H9 (cell line): Measurements from ENCODE around the gene OR6F1. TPM values are rescaled to one million over a fixed set of nuclear protein-coding genes. Genes with fewer than 3 reads are reported as not detected.

Experiments used
- DNase-seq: peaks from one replicate; pipeline ENCODE4 v3.0.0-alpha.2; 2017
- H2AFZ ChIP-seq: one replicate; pipeline ENCODE4 v1.6.1; 2013; ENCODE audit warnings: mild to moderate bottlenecking, low read length, control low read depth, moderate library complexity
- H2AK5ac ChIP-seq: 2 replicates; pipeline ENCODE4 v1.6.1; 2013; ENCODE audit warnings: low read length, control low read depth, mixed read lengths; ENCODE audit not compliant: insufficient read length
- H2BK120ac ChIP-seq: one replicate; pipeline ENCODE4 v1.6.1; 2013; ENCODE audit warnings: low read depth, mild to moderate bottlenecking, low read length, control low read depth, inconsistent platforms; ENCODE audit not compliant: poor library complexity, severe bottlenecking
- H2BK12ac ChIP-seq: 2 replicates; pipeline ENCODE4 v1.6.1; 2013; ENCODE audit warnings: low read length, control low read depth, mixed read lengths, low read depth; ENCODE audit not compliant: insufficient read length
- H2BK15ac ChIP-seq: 2 replicates; pipeline ENCODE4 v1.6.1; 2013; ENCODE audit warnings: low read depth, low read length, control low read depth
- H2BK20ac ChIP-seq: one replicate; pipeline ENCODE4 v1.6.1; 2013; ENCODE audit warnings: low read depth, mild to moderate bottlenecking, low read length, control low read depth, inconsistent platforms; ENCODE audit not compliant: poor library complexity, severe bottlenecking
- H2BK5ac ChIP-seq: 2 replicates; pipeline ENCODE4 v1.6.1; 2013; ENCODE audit warnings: low read length, control low read depth, mixed read lengths; ENCODE audit not compliant: insufficient read length
- H3K14ac ChIP-seq: 2 replicates; pipeline ENCODE4 v1.6.1; 2013; ENCODE audit warnings: low read length, control low read depth; ENCODE audit not compliant: insufficient read depth
- H3K18ac ChIP-seq: 2 replicates; pipeline ENCODE4 v1.6.1; 2013; ENCODE audit warnings: low read depth, mild to moderate bottlenecking, mixed read lengths, low read length, control low read depth; ENCODE audit not compliant: insufficient read length
- H3K23ac ChIP-seq: 2 replicates; pipeline ENCODE4 v1.6.1; 2013; ENCODE audit warnings: low read length, control low read depth, mixed read lengths, low read depth; ENCODE audit not compliant: insufficient read length
- H3K23me2 ChIP-seq: 2 replicates; pipeline ENCODE4 v1.6.1; 2013; ENCODE audit warnings: low read depth, mild to moderate bottlenecking, mixed read lengths, low read length, control low read depth; ENCODE audit not compliant: insufficient read length, poor library complexity, severe bottlenecking
- H3K27ac ChIP-seq: 2 replicates; pipeline ENCODE4 v1.5.1; 2013; ENCODE audit warnings: low read length, control low read depth, mixed read lengths, low read depth; ENCODE audit not compliant: insufficient read length
- H3K27me3 ChIP-seq: 2 replicates; pipeline ENCODE4 v1.6.1; 2013; ENCODE audit warnings: low read length, control low read depth, inconsistent platforms; ENCODE audit not compliant: insufficient read depth
- H3K4ac ChIP-seq: 2 replicates; pipeline ENCODE4 v1.6.1; 2013; ENCODE audit warnings: low read depth, mild to moderate bottlenecking, control low read depth, inconsistent platforms, low read length, moderate library complexity
- H3K4me1 ChIP-seq: 2 replicates; pipeline ENCODE4 v1.6.1; 2013; ENCODE audit warnings: low read length, control low read depth, inconsistent platforms; ENCODE audit not compliant: insufficient read depth
- H3K4me2 ChIP-seq: 2 replicates; pipeline ENCODE4 v1.6.1; 2013; ENCODE audit warnings: low read length, control low read depth, mixed read lengths; ENCODE audit not compliant: insufficient read length, insufficient read depth
- H3K56ac ChIP-seq: 2 replicates; pipeline ENCODE4 v1.6.1; 2013; ENCODE audit warnings: low read depth, mild to moderate bottlenecking, mixed read lengths, low read length, control low read depth; ENCODE audit not compliant: insufficient read length
- H3K79me1 ChIP-seq: 2 replicates; pipeline ENCODE4 v1.6.1; 2013; ENCODE audit warnings: low read depth, mild to moderate bottlenecking, moderate library complexity, low read length, control low read depth, inconsistent platforms; ENCODE audit not compliant: insufficient read depth, poor library complexity, severe bottlenecking
- H3K79me2 ChIP-seq: 2 replicates; pipeline ENCODE4 v1.6.1; 2013; ENCODE audit warnings: low read length, control low read depth, inconsistent platforms; ENCODE audit not compliant: insufficient read depth
- H3K9ac ChIP-seq: 2 replicates; pipeline ENCODE4 v1.6.1; 2013; ENCODE audit warnings: low read length, control low read depth, mixed read lengths; ENCODE audit not compliant: insufficient read length; ENCODE audit errors: extremely low read depth
- H3K9me3 ChIP-seq: one replicate; pipeline ENCODE4 v1.6.1; 2013; ENCODE audit warnings: low read depth, low read length, inconsistent platforms; ENCODE audit not compliant: control insufficient read depth
- H3T11ph ChIP-seq: one replicate; pipeline ENCODE4 v1.6.1; 2013; ENCODE audit warnings: mild to moderate bottlenecking, low read length, control low read depth, inconsistent platforms
- H4K20me1 ChIP-seq: one replicate; pipeline ENCODE4 v1.6.1; 2013; ENCODE audit not compliant: control insufficient read depth, insufficient read length, insufficient read depth
- H4K5ac ChIP-seq: 2 replicates; pipeline ENCODE4 v1.6.1; 2013; ENCODE audit warnings: low read depth, mild to moderate bottlenecking, mixed read lengths, low read length, control low read depth; ENCODE audit not compliant: insufficient read length
- H4K8ac ChIP-seq: replicated peaks from 2 replicates; pipeline ENCODE4 v1.6.1; 2013; ENCODE audit warnings: low read length, control low read depth, mixed read lengths, low read depth; ENCODE audit not compliant: insufficient read length
- H4K91ac ChIP-seq: 2 replicates; pipeline ENCODE4 v1.6.1; 2013; ENCODE audit warnings: low read depth, mild to moderate bottlenecking, moderate library complexity, mixed read lengths, low read length, control low read depth; ENCODE audit not compliant: insufficient read length
- H3K27ac Mint-ChIP-seq, 3 experiments: 2 replicates in 2 of 3; 3 replicates in 1 of 3; pipeline ENCODE4 v1.8.0; 2020 to 2021; ENCODE audit warnings: mixed read lengths in 3 of 3, mild to moderate bottlenecking in 1 of 3, moderate library complexity in 1 of 3
- H3K27me3 Mint-ChIP-seq: 2 replicates; pipeline ENCODE4 v1.8.0; 2021; ENCODE audit warnings: low read depth, mild to moderate bottlenecking, moderate library complexity, mixed read lengths
- H3K36me3 Mint-ChIP-seq, 3 experiments: 2 replicates in 2 of 3; 3 replicates in 1 of 3; pipeline ENCODE4 v1.8.0; 2020 to 2021; ENCODE audit warnings: low read depth in 3 of 3, mixed read lengths in 3 of 3; ENCODE audit not compliant: insufficient read depth in 1 of 3
- H3K4me1 Mint-ChIP-seq, 2 experiments: 2 replicates each; pipeline ENCODE4 v1.8.0; 2020; ENCODE audit warnings: mixed read lengths in 2 of 2
- H3K4me3 Mint-ChIP-seq, 2 experiments: 2 replicates in 1 of 2; 3 replicates in 1 of 2; pipeline ENCODE4 v1.8.0; 2020 to 2021; ENCODE audit warnings: mild to moderate bottlenecking in 2 of 2, mixed read lengths in 2 of 2, moderate library complexity in 1 of 2
- H3K9me3 Mint-ChIP-seq, 2 experiments: 2 replicates in 1 of 2; 3 replicates in 1 of 2; pipeline ENCODE4 v1.8.0; 2020; ENCODE audit warnings: mild to moderate bottlenecking in 2 of 2, mixed read lengths in 2 of 2, moderate library complexity in 1 of 2
- WGBS: extraction: QIAGEN DNeasy Blood & Tissue Kit; methylation state at CpG from one replicate; pipeline ENCODE4 v1.1.7; 2013; ENCODE audit warnings: missing lambda C conversion rate, low lambda C conversion rate, mixed read lengths; ENCODE audit not compliant: insufficient read length; ENCODE audit errors: extremely low coverage; 5-methylcytosine and 5-hydroxymethylcytosine counted together
- total RNA-seq: library from RNA; stranded (reverse); gene quantifications from 2 replicates; pipeline ENCODE4 v1.2.1, GENCODE V29; 2021
- TF ChIP-seq, protein P1 (sequence below): fragments of 200-600 bp; sonication (generic); conservative IDR thresholded peaks from 3 replicates; pipeline ENCODE4 v1.8.0; 2021; ENCODE audit warnings: antibody characterized with exemption, mild to moderate bottlenecking

The OR6F1 gene
- total RNA-seq, 1 experiment from 2014 or later, result not detected

DNA sequence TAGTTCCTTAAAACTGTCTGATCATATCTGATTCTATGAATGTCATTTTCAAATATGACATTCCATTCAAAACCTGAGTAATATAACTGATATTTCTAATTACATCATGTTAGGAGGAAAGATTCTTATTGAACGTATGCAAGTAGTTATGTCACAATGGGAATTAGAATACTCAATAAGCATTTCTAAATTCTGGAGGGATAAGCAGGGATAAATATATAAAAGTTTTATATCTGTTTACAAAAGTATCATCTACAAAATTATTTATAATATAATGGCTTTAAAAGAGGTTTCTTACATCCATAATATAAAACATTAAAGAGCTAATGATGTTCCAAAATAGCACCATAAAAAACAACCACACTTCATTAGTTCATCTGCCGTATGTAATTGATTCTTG lies 31.6 kb upstream of the OR6F1 start, which contains the start of gene OR14A2:
Gene OR14A2, minus strand, starts transcription at position 101 of the 400 bp plus-strand sequence.
- H3K4ac ChIP-seq, result no peak within 1 kb of the TSS
- H3K23ac ChIP-seq, result no peak within 1 kb of the TSS
- H4K5ac ChIP-seq, result no peak within 1 kb of the TSS
- no peak within 1 kb of the TSS for H3K18ac ChIP-seq
- no peak within 1 kb of the TSS for H3K4me2 ChIP-seq
- peaks cover 13% of the 10 kb centered on the region for H3K9me3 ChIP-seq
- H3K14ac ChIP-seq, result no peak within 1 kb of the TSS
- Mint-ChIP-seq H3K4me3 (no peak within 1 kb of the TSS), H3K36me3 (no peaks in the 10 kb centered on the region; a peak in 2 of 7 replicates), H3K9me3 (peaks cover 45 to 61% of the 10 kb centered on the region in 2 experiments), H3K4me1 (no peaks in the 10 kb centered on the region), H3K27ac (no peak within 1 kb of the TSS), H3K27me3 (no peaks in the 10 kb centered on the region)
- no peak within 1 kb of the TSS for H2BK5ac ChIP-seq
- H3K56ac ChIP-seq, result no peak within 1 kb of the TSS
- H3T11ph ChIP-seq, result no peak within 1 kb of the TSS
- H2BK20ac ChIP-seq, result no peak within 1 kb of the TSS
- H2BK15ac ChIP-seq, result no peak within 1 kb of the TSS
- no peaks in the 10 kb centered on the region for H3K79me1 ChIP-seq
- H3K79me2 ChIP-seq, result no peaks in the 10 kb centered on the region
- WGBS, result no CpG with 5 or more reads among the region's 2 CpGs
- no peaks in the 10 kb centered on the region for H3K27me3 ChIP-seq
- H2AFZ ChIP-seq, result no peak within 1 kb of the TSS
- no peak within 1 kb of the TSS for H3K27ac ChIP-seq
- H2AK5ac ChIP-seq, result no peak within 1 kb of the TSS
- H4K91ac ChIP-seq, result no peak within 1 kb of the TSS
- no peaks in the 10 kb centered on the region for H3K23me2 ChIP-seq
- H2BK120ac ChIP-seq, result no peak within 1 kb of the TSS
- TF ChIP-seq, protein P1, sequence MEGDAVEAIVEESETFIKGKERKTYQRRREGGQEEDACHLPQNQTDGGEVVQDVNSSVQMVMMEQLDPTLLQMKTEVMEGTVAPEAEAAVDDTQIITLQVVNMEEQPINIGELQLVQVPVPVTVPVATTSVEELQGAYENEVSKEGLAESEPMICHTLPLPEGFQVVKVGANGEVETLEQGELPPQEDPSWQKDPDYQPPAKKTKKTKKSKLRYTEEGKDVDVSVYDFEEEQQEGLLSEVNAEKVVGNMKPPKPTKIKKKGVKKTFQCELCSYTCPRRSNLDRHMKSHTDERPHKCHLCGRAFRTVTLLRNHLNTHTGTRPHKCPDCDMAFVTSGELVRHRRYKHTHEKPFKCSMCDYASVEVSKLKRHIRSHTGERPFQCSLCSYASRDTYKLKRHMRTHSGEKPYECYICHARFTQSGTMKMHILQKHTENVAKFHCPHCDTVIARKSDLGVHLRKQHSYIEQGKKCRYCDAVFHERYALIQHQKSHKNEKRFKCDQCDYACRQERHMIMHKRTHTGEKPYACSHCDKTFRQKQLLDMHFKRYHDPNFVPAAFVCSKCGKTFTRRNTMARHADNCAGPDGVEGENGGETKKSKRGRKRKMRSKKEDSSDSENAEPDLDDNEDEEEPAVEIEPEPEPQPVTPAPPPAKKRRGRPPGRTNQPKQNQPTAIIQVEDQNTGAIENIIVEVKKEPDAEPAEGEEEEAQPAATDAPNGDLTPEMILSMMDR, result no peak
- H3K4me1 ChIP-seq, result no peaks in the 10 kb centered on the region
- H4K20me1 ChIP-seq, result no peaks in the 10 kb centered on the region
- no peak within 1 kb of the TSS for H4K8ac ChIP-seq
- no peak within 1 kb of the TSS for H3K9ac ChIP-seq
- no peak for DNase-seq
- H2BK12ac ChIP-seq, result no peak within 1 kb of the TSS
